MM.1S (cell line): ENCODE data around the gene SH3PXD2B.

Source experiments
- DNase-seq: peaks from one replicate; pipeline ENCODE4 v3.0.0-alpha.2; 2015
- H2AFZ ChIP-seq: fragments of 300-600 bp; sonication (generic); 2 replicates; pipeline ENCODE4 v1.6.0; 2016; ENCODE audit warnings: antibody characterized with exemption, low read length
- H3F3A ChIP-seq: fragments of 300-600 bp; sonication (generic); 2 replicates; pipeline ENCODE4 v1.6.1; 2016; ENCODE audit warnings: mild to moderate bottlenecking, antibody characterized with exemption, low read length, moderate library complexity, mixed read lengths; ENCODE audit not compliant: insufficient read depth
- H3K27ac ChIP-seq: fragments of 300-600 bp; sonication (generic); 2 replicates; pipeline ENCODE4 v1.5.1; 2016; ENCODE audit warnings: mild to moderate bottlenecking, low read length
- H3K27me3 ChIP-seq: fragments of 300-600 bp; sonication (generic); replicated peaks from 2 replicates; pipeline ENCODE4 v1.6.0; 2016; ENCODE audit warnings: low read length; ENCODE audit not compliant: insufficient read depth
- H3K36me3 ChIP-seq: fragments of 300-600 bp; sonication (generic); replicated peaks from 2 replicates; pipeline ENCODE4 v1.6.1; 2016; ENCODE audit warnings: mild to moderate bottlenecking, low read length, mixed read lengths; ENCODE audit not compliant: insufficient read depth
- H3K4me1 ChIP-seq: fragments of 300-600 bp; sonication (generic); 2 replicates; pipeline ENCODE4 v1.6.1; 2016; ENCODE audit warnings: low read length, mixed read lengths
- H3K4me2 ChIP-seq: fragments of 300-600 bp; sonication (generic); 2 replicates; pipeline ENCODE4 v1.6.0; 2016; ENCODE audit warnings: low read depth, low read length
- H3K4me3 ChIP-seq: fragments of 300-600 bp; sonication (generic); 2 replicates; pipeline ENCODE4 v1.5.1; 2016; ENCODE audit warnings: low read length, mixed read lengths
- H3K79me2 ChIP-seq: fragments of 300-600 bp; sonication (generic); 2 replicates; pipeline ENCODE4 v1.6.1; 2016; ENCODE audit warnings: mixed run types, low read length, mixed read lengths
- H3K9ac ChIP-seq: fragments of 300-600 bp; sonication (generic); 2 replicates; pipeline ENCODE4 v1.6.1; 2016; ENCODE audit warnings: low read length, mixed read lengths
- H3K9me2 ChIP-seq: fragments of 300-600 bp; sonication (generic); replicated peaks from 2 replicates; pipeline ENCODE4 v1.6.1; 2016; ENCODE audit warnings: mild to moderate bottlenecking, low read length, mixed read lengths; ENCODE audit not compliant: insufficient read depth
- H3K9me3 ChIP-seq: fragments of 300-600 bp; sonication (generic); replicated peaks from 2 replicates; pipeline ENCODE4 v1.6.1; 2016; ENCODE audit warnings: mild to moderate bottlenecking, low read length, mixed read lengths; ENCODE audit not compliant: insufficient read depth
- H4K20me1 ChIP-seq: fragments of 300-600 bp; sonication (generic); 2 replicates; pipeline ENCODE4 v1.6.1; 2016; ENCODE audit warnings: mild to moderate bottlenecking, low read length, moderate library complexity, mixed read lengths; ENCODE audit not compliant: insufficient read depth
- CTCF ChIP-seq: fragments of 300-600 bp; sonication (generic); IDR thresholded peaks from 2 replicates; pipeline ENCODE4 v1.5.1; 2016; ENCODE audit warnings: antibody characterized with exemption, low read length, mixed read lengths
- EZH2 ChIP-seq: fragments of 300-600 bp; sonication (generic); optimal IDR thresholded peaks from 2 replicates; pipeline ENCODE3; 2017; ENCODE audit warnings: low read depth, mild to moderate bottlenecking, antibody characterized with exemption, low read length, mixed read lengths
- EZH2phosphoT487 ChIP-seq: fragments of 300-600 bp; sonication (generic); IDR thresholded peaks from 2 replicates; pipeline ENCODE4 v1.6.1; 2018; ENCODE audit warnings: antibody characterized with exemption, low read length

Gene SH3PXD2B

GRCh38 chr5:172435362-172436077 is 18.8 kb downstream of the SH3PXD2B start:
- Histone ChIP-seq H3K9ac (no peak overlapping the region), H3K79me2 (no peaks in the 10 kb centered on the region), H3K9me2 (no peaks in the 10 kb centered on the region), H3K9me3 (no peaks in the 10 kb centered on the region), H3K4me2 (no peak overlapping the region), H3K27ac (no peak overlapping the region), H4K20me1 (no peaks in the 10 kb centered on the region), H3K4me1 (no peaks in the 10 kb centered on the region), H2AFZ (no peak overlapping the region), H3K36me3 (no peaks in the 10 kb centered on the region), H3F3A (no peaks in the 10 kb centered on the region), H3K4me3 (no peak overlapping the region), H3K27me3 (no peaks in the 10 kb centered on the region)
- TF ChIP-seq EZH2phosphoT487 (no peak), CTCF (no peak), EZH2 (no peak)
- no peak for DNase-seq

DNA sequence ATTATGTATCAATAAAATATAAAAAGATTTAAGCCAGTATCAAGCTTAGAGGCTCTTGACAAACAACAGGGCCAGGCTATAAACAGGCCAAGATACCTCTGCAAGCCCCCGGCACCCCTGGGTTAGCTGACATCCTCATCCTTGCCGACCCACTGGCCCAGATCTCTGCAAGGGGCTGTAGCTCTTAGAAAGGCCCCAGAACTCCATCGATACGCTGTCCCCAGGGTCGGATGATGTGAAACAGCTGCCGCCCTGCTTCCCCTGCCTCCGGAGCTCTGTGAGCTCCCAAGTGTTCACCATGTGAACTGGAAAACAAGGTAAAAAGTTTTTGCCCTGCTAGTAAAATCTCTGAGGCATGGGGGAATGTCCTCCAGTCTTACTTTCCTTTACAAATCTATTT is 20.1 kb downstream of the SH3PXD2B start:
- Histone ChIP-seq H3K4me3 (no peak overlapping the region), H4K20me1 (no peaks in the 10 kb centered on the region), H3K4me1 (no peaks in the 10 kb centered on the region), H3K9me2 (no peaks in the 10 kb centered on the region), H3K9ac (no peak overlapping the region), H3K27me3 (no peaks in the 10 kb centered on the region), H3K9me3 (no peaks in the 10 kb centered on the region), H3K27ac (no peak overlapping the region), H3K79me2 (no peaks in the 10 kb centered on the region), H3F3A (no peaks in the 10 kb centered on the region), H2AFZ (no peak overlapping the region), H3K36me3 (no peaks in the 10 kb centered on the region), H3K4me2 (no peak overlapping the region)
- no peak for DNase-seq
- TF ChIP-seq EZH2: no peak
- no peak for TF ChIP-seq CTCF
- TF ChIP-seq EZH2phosphoT487: no peak

- Histone ChIP-seq H3K27ac (no peak overlapping the region), H3K79me2 (no peaks in the 10 kb centered on the region)
These were observed 20.8 kb downstream of the SH3PXD2B start for GRCh38 chr5:172433513-172433912.

More at GRCh38 chr5:172433513-172433912, 20.8 kb downstream of the SH3PXD2B start:
- no peak overlapping the region for H3K4me3 ChIP-seq
- TF ChIP-seq CTCF (no peak), EZH2phosphoT487 (no peak)
- no peaks in the 10 kb centered on the region for H3K27me3 ChIP-seq
- H3K9ac ChIP-seq: no peak overlapping the region
- H3K4me1 ChIP-seq: no peaks in the 10 kb centered on the region
- H3K4me2 ChIP-seq: no peak overlapping the region
- no peaks in the 10 kb centered on the region for H4K20me1 ChIP-seq
- H3K36me3 ChIP-seq: no peaks in the 10 kb centered on the region
- H3F3A ChIP-seq: no peaks in the 10 kb centered on the region
- H3K9me3 ChIP-seq: no peaks in the 10 kb centered on the region
- no peak for DNase-seq
- no peaks in the 10 kb centered on the region for H3K9me2 ChIP-seq
- H2AFZ ChIP-seq: no peak overlapping the region
